Uterus (tissue), 2 donors: Measurements from ENCODE around the gene NFATC1.

Source experiments
- POLR2A ChIP-seq, 2 donors: fragments of 450-650 bp; IDR thresholded peaks; one replicate each; pipeline ENCODE4 v1.6.1; 2016; ENCODE audit warnings: antibody characterized with exemption in 2 of 2, mild to moderate bottlenecking in 1 of 2, moderate library complexity in 1 of 2
- TF ChIP-seq, protein P1 (sequence below), 4 experiments: fragments of 200-600 bp in 2 of 4; fragments of 450-650 bp in 2 of 4; sonication (generic) in 2 of 4; IDR thresholded peaks; one replicate each; pipeline ENCODE4 v1.5.1; 2016 to 2019; ENCODE audit warnings: antibody characterized with exemption in 4 of 4, mild to moderate bottlenecking in 2 of 4, moderate library complexity in 1 of 4

DNA sequence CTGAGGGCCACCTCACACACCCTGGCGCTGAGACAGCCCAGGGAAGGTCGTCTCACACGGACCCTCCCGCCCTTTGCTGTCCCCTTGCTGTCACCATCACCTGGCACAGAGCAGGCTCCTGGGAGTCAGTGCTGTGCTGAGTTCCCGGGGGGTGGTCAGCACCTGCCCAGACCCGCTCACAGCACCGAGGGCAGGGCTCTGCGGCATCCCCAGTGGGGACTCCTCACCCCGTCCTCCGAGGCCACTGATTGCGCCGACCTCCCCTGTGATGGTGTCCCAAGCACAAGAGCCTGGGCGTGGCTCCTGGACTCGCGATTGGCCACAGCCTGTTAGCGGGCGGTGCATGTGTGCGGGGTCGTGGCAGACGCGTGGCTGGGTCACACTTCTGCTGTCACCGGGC lies 65.9 kb downstream of the NFATC1 start:
- TF ChIP-seq, protein P1, sequence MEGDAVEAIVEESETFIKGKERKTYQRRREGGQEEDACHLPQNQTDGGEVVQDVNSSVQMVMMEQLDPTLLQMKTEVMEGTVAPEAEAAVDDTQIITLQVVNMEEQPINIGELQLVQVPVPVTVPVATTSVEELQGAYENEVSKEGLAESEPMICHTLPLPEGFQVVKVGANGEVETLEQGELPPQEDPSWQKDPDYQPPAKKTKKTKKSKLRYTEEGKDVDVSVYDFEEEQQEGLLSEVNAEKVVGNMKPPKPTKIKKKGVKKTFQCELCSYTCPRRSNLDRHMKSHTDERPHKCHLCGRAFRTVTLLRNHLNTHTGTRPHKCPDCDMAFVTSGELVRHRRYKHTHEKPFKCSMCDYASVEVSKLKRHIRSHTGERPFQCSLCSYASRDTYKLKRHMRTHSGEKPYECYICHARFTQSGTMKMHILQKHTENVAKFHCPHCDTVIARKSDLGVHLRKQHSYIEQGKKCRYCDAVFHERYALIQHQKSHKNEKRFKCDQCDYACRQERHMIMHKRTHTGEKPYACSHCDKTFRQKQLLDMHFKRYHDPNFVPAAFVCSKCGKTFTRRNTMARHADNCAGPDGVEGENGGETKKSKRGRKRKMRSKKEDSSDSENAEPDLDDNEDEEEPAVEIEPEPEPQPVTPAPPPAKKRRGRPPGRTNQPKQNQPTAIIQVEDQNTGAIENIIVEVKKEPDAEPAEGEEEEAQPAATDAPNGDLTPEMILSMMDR (IDR thresholded peaks at IDR 0.05): no peak
- no peak for TF ChIP-seq POLR2A (IDR thresholded peaks at IDR 0.05)
